ENCODE data around the gene BHLHE41.

BHLHE41 gene

DNA sequence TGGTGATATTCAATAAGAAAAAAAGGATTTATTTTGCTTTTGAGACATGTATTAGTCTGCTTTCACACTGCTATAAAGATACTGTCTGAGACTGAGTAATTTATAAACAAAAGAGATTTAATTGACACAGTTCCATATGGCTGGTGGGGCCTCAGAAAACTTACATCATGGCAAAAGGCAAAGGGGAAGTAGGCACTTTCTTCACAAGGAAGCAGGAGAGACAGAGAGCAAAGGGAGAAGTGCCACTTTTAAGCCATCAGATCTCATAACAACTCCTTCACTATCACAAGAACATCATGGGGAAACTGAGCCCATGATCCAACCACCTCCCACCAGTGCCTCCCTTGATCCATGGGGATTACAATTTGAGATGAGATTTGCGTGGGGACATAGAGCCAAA is 43.9 kb downstream of the BHLHE41 start:
- Histone ChIP-seq H3K4me1 (ENCODE audit: control insufficient read depth in 1 of 2, insufficient read depth in 1 of 2, low read depth in 1 of 2, low read length in 1 of 2) (no peaks in the 10 kb centered on the region), H3K4me3 (ENCODE audit: low read depth in 1 of 2, low read length in 1 of 2) (no peak overlapping the region), H3K27ac (no peak overlapping the region), H3K36me3 (no peaks in the 10 kb centered on the region), H3K27me3 (no peaks in the 10 kb centered on the region), H3K9me3 (no peaks in the 10 kb centered on the region)
- TF ChIP-seq, protein P1, sequence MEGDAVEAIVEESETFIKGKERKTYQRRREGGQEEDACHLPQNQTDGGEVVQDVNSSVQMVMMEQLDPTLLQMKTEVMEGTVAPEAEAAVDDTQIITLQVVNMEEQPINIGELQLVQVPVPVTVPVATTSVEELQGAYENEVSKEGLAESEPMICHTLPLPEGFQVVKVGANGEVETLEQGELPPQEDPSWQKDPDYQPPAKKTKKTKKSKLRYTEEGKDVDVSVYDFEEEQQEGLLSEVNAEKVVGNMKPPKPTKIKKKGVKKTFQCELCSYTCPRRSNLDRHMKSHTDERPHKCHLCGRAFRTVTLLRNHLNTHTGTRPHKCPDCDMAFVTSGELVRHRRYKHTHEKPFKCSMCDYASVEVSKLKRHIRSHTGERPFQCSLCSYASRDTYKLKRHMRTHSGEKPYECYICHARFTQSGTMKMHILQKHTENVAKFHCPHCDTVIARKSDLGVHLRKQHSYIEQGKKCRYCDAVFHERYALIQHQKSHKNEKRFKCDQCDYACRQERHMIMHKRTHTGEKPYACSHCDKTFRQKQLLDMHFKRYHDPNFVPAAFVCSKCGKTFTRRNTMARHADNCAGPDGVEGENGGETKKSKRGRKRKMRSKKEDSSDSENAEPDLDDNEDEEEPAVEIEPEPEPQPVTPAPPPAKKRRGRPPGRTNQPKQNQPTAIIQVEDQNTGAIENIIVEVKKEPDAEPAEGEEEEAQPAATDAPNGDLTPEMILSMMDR (IDR thresholded peaks at IDR 0.05): no peak

GRCh38 chr12:26077915-26078702 is 46.7 kb downstream of the BHLHE41 start:
- Histone ChIP-seq H3K4me3 (ENCODE audit: low read depth in 1 of 2, low read length in 1 of 2) (no peak overlapping the region), H3K27me3 (no peaks in the 10 kb centered on the region), H3K9me3 (no peaks in the 10 kb centered on the region), H3K36me3 (no peaks in the 10 kb centered on the region), H3K27ac (no peak overlapping the region), H3K4me1 (ENCODE audit: control insufficient read depth in 1 of 2, insufficient read depth in 1 of 2, low read depth in 1 of 2, low read length in 1 of 2) (no peaks in the 10 kb centered on the region)
- TF ChIP-seq, protein P1 (IDR thresholded peaks at IDR 0.05): no peak
